HEK293T (cell line): Measurements from ENCODE around the gene XIST.

ENCODE experiments used
- ARNT ChIP-seq: fragments of 450-650 bp; IDR thresholded peaks from 2 replicates; pipeline ENCODE4 v1.6.1; 2017; ENCODE audit warnings: mild to moderate bottlenecking
- CTBP1 ChIP-seq: fragments of 450-650 bp; IDR thresholded peaks from 2 replicates; pipeline ENCODE4 v1.6.1; 2016; ENCODE audit warnings: borderline replicate concordance
- ELF4 ChIP-seq: fragments of 450-650 bp; IDR thresholded peaks from 2 replicates; pipeline ENCODE4 v1.6.1; 2017; ENCODE audit warnings: antibody characterized with exemption
- FOXA1 ChIP-seq: fragments of 450-650 bp; IDR thresholded peaks from 2 replicates; pipeline ENCODE4 v1.6.1; 2016; ENCODE audit warnings: mild to moderate bottlenecking
- FOXK2 ChIP-seq: fragments of 450-650 bp; IDR thresholded peaks from 2 replicates; pipeline ENCODE4 v1.6.1; 2016; ENCODE audit warnings: mild to moderate bottlenecking
- FOXM1 ChIP-seq: fragments of 450-650 bp; IDR thresholded peaks from 2 replicates; pipeline ENCODE4 v1.6.1; 2017; ENCODE audit warnings: mild to moderate bottlenecking, borderline replicate concordance
- HDGF ChIP-seq: fragments of 450-650 bp; IDR thresholded peaks from 2 replicates; pipeline ENCODE4 v1.6.1; 2017; ENCODE audit warnings: antibody characterized with exemption, borderline replicate concordance
- L3MBTL2 ChIP-seq: fragments of 450-650 bp; conservative IDR thresholded peaks from 2 replicates; pipeline ENCODE4 v1.6.1; 2016; ENCODE audit warnings: mild to moderate bottlenecking
- LEF1 ChIP-seq: fragments of 450-650 bp; IDR thresholded peaks from 2 replicates; pipeline ENCODE4 v1.6.1; 2017; ENCODE audit warnings: mild to moderate bottlenecking, borderline replicate concordance
- SP1 ChIP-seq: fragments of 450-650 bp; IDR thresholded peaks from 2 replicates; pipeline ENCODE4 v1.6.1; 2017
- SUZ12 ChIP-seq: fragments of 450-650 bp; IDR thresholded peaks from 2 replicates; pipeline ENCODE4 v1.6.1; 2016; ENCODE audit warnings: mild to moderate bottlenecking
- TARDBP ChIP-seq: fragments of 450-650 bp; IDR thresholded peaks from 2 replicates; pipeline ENCODE4 v1.6.1; 2016

GRCh38 chrX:73838123-73838522 lies 14.4 kb downstream of the XIST start:
- TF ChIP-seq FOXM1 (no peak), SP1 (no peak), LEF1 (no peak), SUZ12 (no peak), L3MBTL2 (no peak), HDGF (no peak), FOXK2 (no peak), ARNT (no peak), FOXA1 (no peak), ELF4 (no peak; the same call in 1 of the 2 replicates), CTBP1 (no peak), TARDBP (no peak)
